K562 (cell line): ENCODE results near the gene FSIP2. TPM values are rescaled to one million over a fixed set of nuclear protein-coding genes. Genes with fewer than 3 reads are reported as not detected.

ENCODE experiments used
- ATAC-seq: fragments of 200-7000 bp; cut with Tn5 transposase; 3 replicates; pipeline ENCODE4 v1.9.1; 2020; ENCODE audit warnings: moderate library complexity
- BruUV-seq: library from RNA; stranded (reverse); fragments of 400-500 nt; replicated peaks from 2 replicates; lab custom pipeline; 2021; lab: Mats Ljungman, UMichigan
- CTCF ChIA-PET: fragments of 300-600 bp; formaldehyde crosslinking; extraction: SDS; loops from one replicate; lab custom pipeline; 2021; ENCODE audit warnings: low intra/inter-chr PET ratio; lab: Yijun Ruan, JAX
- POLR2A ChIA-PET: fragments of 300-600, 350-650 bp; sonication (Branson Sonifier 250); formaldehyde crosslinking; extraction: SDS; loops from one replicate; lab custom pipeline; 2021; ENCODE audit warnings: antibody characterized with exemption, inconsistent platforms; lab: Yijun Ruan, JAX
- DNase-seq, 4 experiments: peaks; one replicate each; pipeline versions ENCODE4 v3.0.0 to v3.0.0-alpha.2; 2011 to 2018; ENCODE audit warnings: low spot score in 3 of 4, mixed read lengths in 3 of 4; ENCODE audit errors: extremely low read depth in 1 of 4
- FAIRE-seq: peaks from 2 replicates; lab custom pipeline; 2011; peaks lifted over from hg19 to GRCh38; lab: Jason Lieb, UNC
- H2AFZ ChIP-seq: 2 replicates; pipeline ENCODE4 v1.6.0; 2011; ENCODE audit warnings: low read depth, low read length, control low read depth, inconsistent platforms
- H3K27ac ChIP-seq: fragments of 200-600 bp; 3 replicates; pipeline ENCODE4 v1.8.0; 2011; ENCODE audit warnings: low read depth, mild to moderate bottlenecking, control low read depth, inconsistent platforms, low read length, moderate library complexity, mixed read lengths; ENCODE audit errors: extremely low read depth
- H3K27me3 ChIP-seq, 2 experiments: fragments of 300-600 bp in 1 of 2; 2 replicates in 1 of 2; 3 replicates in 1 of 2; pipeline versions ENCODE4 v1.6.0 to v1.8.0; 2011; ENCODE audit warnings: inconsistent platforms in 2 of 2, low read length in 2 of 2, mild to moderate bottlenecking in 1 of 2, mixed read lengths in 1 of 2, moderate library complexity in 1 of 2; ENCODE audit not compliant: control insufficient read depth in 2 of 2, insufficient read depth in 2 of 2
- H3K36me3 ChIP-seq: fragments of 300-600 bp; 3 replicates; pipeline ENCODE4 v1.8.0; 2011; ENCODE audit warnings: mild to moderate bottlenecking, low read length, inconsistent platforms; ENCODE audit not compliant: control insufficient read depth, insufficient read depth
- H3K4me1 ChIP-seq, 2 experiments: fragments of 200-600 bp in 1 of 2; replicated peaks in 1 of 2; 2 replicates in 1 of 2; 3 replicates in 1 of 2; pipeline versions ENCODE4 v1.5.1 to v1.8.0; 2011; ENCODE audit warnings: inconsistent platforms in 2 of 2, low read length in 2 of 2, mild to moderate bottlenecking in 1 of 2, mixed read lengths in 1 of 2, moderate library complexity in 1 of 2; ENCODE audit not compliant: control insufficient read depth in 2 of 2, insufficient read depth in 2 of 2
- H3K4me2 ChIP-seq: 2 replicates; pipeline ENCODE4 v1.6.1; 2011; ENCODE audit warnings: low read length, control low read depth, inconsistent platforms, mixed read lengths; ENCODE audit not compliant: insufficient read depth
- H3K4me3 ChIP-seq: fragments of 200-600 bp; sonication (generic), shearing (Covaris generic); 2 replicates; pipeline ENCODE4 v1.5.1; 2016; ENCODE audit warnings: control low read depth, inconsistent platforms
- H3K79me2 ChIP-seq: fragments of 200-600 bp; 3 replicates; pipeline ENCODE4 v1.8.0; 2011; ENCODE audit warnings: low read length, inconsistent platforms; ENCODE audit not compliant: control insufficient read depth, insufficient read depth
- H3K9ac ChIP-seq, 2 experiments: 2 replicates each; pipeline versions ENCODE4 v1.6.0 to v1.6.1; 2011; ENCODE audit warnings: low read depth in 2 of 2, low read length in 2 of 2, control low read depth in 1 of 2, inconsistent platforms in 1 of 2, mild to moderate bottlenecking in 1 of 2, mixed read lengths in 1 of 2; ENCODE audit not compliant: insufficient read depth in 1 of 2
- H3K9me1 ChIP-seq: one replicate; pipeline ENCODE4 v1.6.0; 2011; ENCODE audit warnings: inconsistent platforms, mild to moderate bottlenecking, low read length, moderate library complexity; ENCODE audit not compliant: control insufficient read depth, insufficient read depth
- H3K9me3 ChIP-seq: replicated peaks from 2 replicates; pipeline ENCODE4 v1.5.1; 2011; ENCODE audit warnings: low read depth, low read length, inconsistent platforms; ENCODE audit not compliant: control insufficient read depth, insufficient read depth
- H4K20me1 ChIP-seq: replicated peaks from 2 replicates; pipeline ENCODE4 v1.6.1; 2011; ENCODE audit warnings: low read length, inconsistent platforms, mixed read lengths; ENCODE audit not compliant: control insufficient read depth, insufficient read depth
- CREB1 ChIP-seq, 2 experiments: sonication (generic) in 1 of 2; formaldehyde crosslinking in 1 of 2; IDR thresholded peaks; 2 replicates each; pipeline versions ENCODE4 v1.6.1 to v1.8.0; 2012 to 2022; ENCODE audit warnings: inconsistent platforms in 1 of 2, mild to moderate bottlenecking in 1 of 2, missing genetic modification reagents in 1 of 2, moderate library complexity in 1 of 2
- HMG20A ChIP-seq: fragments of 450-650 bp; formaldehyde crosslinking; conservative IDR thresholded peaks from 2 replicates; pipeline ENCODE4 v1.4.0; 2020; ENCODE audit warnings: mild to moderate bottlenecking, mixed read lengths
- MBD2 ChIP-seq: sonication (generic); IDR thresholded peaks from 2 replicates; pipeline ENCODE4 v1.6.1; 2016; ENCODE audit warnings: low read depth, borderline replicate concordance
- U2AF2 ChIP-seq: fragments of 200-400 bp; formaldehyde crosslinking; optimal IDR thresholded peaks from 2 replicates; pipeline ENCODE3; 2017; ENCODE audit warnings: low read depth, mild to moderate bottlenecking, low read length
- ZFP1 ChIP-seq: fragments of 450-650 bp; formaldehyde crosslinking; IDR thresholded peaks from 2 replicates; pipeline ENCODE4 v1.4.0; 2020; ENCODE audit warnings: mild to moderate bottlenecking, mixed read lengths
- ZNF586 ChIP-seq: fragments of 450-650 bp; formaldehyde crosslinking; conservative IDR thresholded peaks from 2 replicates; pipeline ENCODE4 v1.4.0; 2020; ENCODE audit warnings: mild to moderate bottlenecking, moderate library complexity
- in situ Hi-C: fragments of 300-500 bp; cut with MboI; formaldehyde crosslinking; loops from 4 replicates; pipeline ENCODE4 v1.15.0; 2018; ENCODE audit warnings: inconsistent platforms, mixed read lengths
- intact Hi-C: fragments of 100-400 bp; cut with micrococcal nuclease; formaldehyde crosslinking; loops from 2 replicates; pipeline ENCODE4 v1.14.2; 2022
- polyA plus RNA-seq, 8 experiments: library from polyadenylated mRNA; depleted of rRNA in 4 of 8; stranded (reverse) in 5 of 8; unstranded in 3 of 8; fragments of >200 nt; fragmentation: Nextera tagmentation in 2 of 8; fragmentation: Illumina TruSeq in 1 of 8; extraction: Ambion mirVana in 2 of 8; extraction: Trizol in 1 of 8; gene quantifications; 2 replicates each; pipeline versions ENCODE4 v1.2.1 to v1.2.3, GENCODE V29; 2011 to 2014; ENCODE audit warnings: inconsistent platforms in 1 of 8, missing spikeins in 1 of 8
- total RNA-seq, 7 experiments: library from RNA; depleted of rRNA in 6 of 7; stranded (reverse); fragments of >200 nt in 6 of 7; fragmentation: Illumina TruSeq in 2 of 7; extraction: Trizol in 2 of 7; gene quantifications; 2 replicates each; pipeline versions ENCODE4 v1.2.1 to v1.2.3, GENCODE V29; 2011 to 2021; ENCODE audit warnings: low replicate concordance in 1 of 7
- TF ChIP-seq, protein P1 (sequence below): fragments of 250-450 bp; sonication (Bioruptor Pico); IDR thresholded peaks from 2 replicates; pipeline ENCODE4 v1.8.0; 2022; ENCODE audit warnings: moderate library complexity, mild to moderate bottlenecking, inconsistent platforms
- TF ChIP-seq, protein P2 (sequence below): sonication (generic); formaldehyde crosslinking; IDR thresholded peaks from 2 replicates; pipeline ENCODE4 v1.8.1; 2023; ENCODE audit warnings: mild to moderate bottlenecking, missing genetic modification reagents, moderate library complexity

Gene FSIP2
- total and polyA plus RNA-seq, 9 of the 15 experiments (the other 6 are each of a cell fraction or from before 2014, with no cell fraction given), result 0.01 to 0.04 TPM; not detected in 7

DNA sequence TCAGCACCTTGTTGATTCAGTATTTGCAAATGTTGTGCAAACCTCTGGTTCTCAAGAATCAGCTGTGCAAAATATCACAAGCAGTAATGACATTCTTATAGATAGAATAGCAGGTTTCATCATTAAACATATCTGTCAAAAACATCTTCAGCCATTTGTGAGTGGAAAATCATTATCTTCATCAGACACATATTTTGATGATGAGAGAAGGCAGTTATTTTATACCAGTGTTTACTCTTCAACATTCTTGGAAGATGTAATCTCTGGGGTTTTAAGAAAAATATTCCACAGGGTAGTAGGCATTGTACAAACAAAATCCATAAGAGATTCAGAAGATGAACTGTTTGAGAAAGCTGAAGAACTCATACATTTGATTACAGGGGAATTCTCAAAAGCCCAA, 64.3 kb downstream of the FSIP2 start:
- no peaks in the 10 kb centered on the region for H3K79me2 ChIP-seq
- H3K36me3 ChIP-seq, result no peaks in the 10 kb centered on the region
- in situ Hi-C loops, result no loop called here
- H2AFZ ChIP-seq, result no peak overlapping the region
- H3K9ac ChIP-seq, result no peak overlapping the region
- no peak overlapping the region for H3K4me2 ChIP-seq
- H3K9me1 ChIP-seq, result no peaks in the 10 kb centered on the region
- H4K20me1 ChIP-seq, result no peaks in the 10 kb centered on the region
- H3K27ac ChIP-seq, result no peak overlapping the region
- ChIA-PET CTCF (no interaction called here), POLR2A (no interaction called here)
- DNase-seq (no peak), ATAC-seq (no peak), FAIRE-seq (no peak)
- H3K4me3 ChIP-seq, result no peak overlapping the region
- TF ChIP-seq, protein P1, sequence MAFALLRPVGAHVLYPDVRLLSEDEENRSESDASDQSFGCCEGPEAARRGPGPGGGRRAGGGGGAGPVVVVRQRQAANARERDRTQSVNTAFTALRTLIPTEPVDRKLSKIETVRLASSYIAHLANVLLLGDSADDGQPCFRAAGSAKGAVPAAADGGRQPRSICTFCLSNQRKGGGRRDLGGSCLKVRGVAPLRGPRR (CRISPR knock-in tag), result no peak
- TF ChIP-seq ZNF586 (CRISPR knock-in tag), result no peak
- TF ChIP-seq U2AF2, result no peak
- no peak for TF ChIP-seq HMG20A (CRISPR knock-in tag)
- TF ChIP-seq, protein P2, sequence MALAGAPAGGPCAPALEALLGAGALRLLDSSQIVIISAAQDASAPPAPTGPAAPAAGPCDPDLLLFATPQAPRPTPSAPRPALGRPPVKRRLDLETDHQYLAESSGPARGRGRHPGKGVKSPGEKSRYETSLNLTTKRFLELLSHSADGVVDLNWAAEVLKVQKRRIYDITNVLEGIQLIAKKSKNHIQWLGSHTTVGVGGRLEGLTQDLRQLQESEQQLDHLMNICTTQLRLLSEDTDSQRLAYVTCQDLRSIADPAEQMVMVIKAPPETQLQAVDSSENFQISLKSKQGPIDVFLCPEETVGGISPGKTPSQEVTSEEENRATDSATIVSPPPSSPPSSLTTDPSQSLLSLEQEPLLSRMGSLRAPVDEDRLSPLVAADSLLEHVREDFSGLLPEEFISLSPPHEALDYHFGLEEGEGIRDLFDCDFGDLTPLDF (CRISPR knock-in tag), result no peak
- TF ChIP-seq CREB1 (IDR thresholded peaks at IDR 0.05), result no peak
- no peak for TF ChIP-seq CREB1 (CRISPR knock-in tag; IDR thresholded peaks at IDR 0.05)
- TF ChIP-seq MBD2, result no peak
- no peak for TF ChIP-seq ZFP1 (CRISPR knock-in tag)
- H3K4me1 ChIP-seq, result no peaks in the 10 kb centered on the region
- no peaks in the 10 kb centered on the region for H3K9me3 ChIP-seq
- intact Hi-C loops, result no loop called here
- BruUV-seq, result no TSS peak
- H3K27me3 ChIP-seq, result no peaks in the 10 kb centered on the region
